Measurements from ENCODE around the gene DMRTA2.

The DMRTA2 gene

DNA sequence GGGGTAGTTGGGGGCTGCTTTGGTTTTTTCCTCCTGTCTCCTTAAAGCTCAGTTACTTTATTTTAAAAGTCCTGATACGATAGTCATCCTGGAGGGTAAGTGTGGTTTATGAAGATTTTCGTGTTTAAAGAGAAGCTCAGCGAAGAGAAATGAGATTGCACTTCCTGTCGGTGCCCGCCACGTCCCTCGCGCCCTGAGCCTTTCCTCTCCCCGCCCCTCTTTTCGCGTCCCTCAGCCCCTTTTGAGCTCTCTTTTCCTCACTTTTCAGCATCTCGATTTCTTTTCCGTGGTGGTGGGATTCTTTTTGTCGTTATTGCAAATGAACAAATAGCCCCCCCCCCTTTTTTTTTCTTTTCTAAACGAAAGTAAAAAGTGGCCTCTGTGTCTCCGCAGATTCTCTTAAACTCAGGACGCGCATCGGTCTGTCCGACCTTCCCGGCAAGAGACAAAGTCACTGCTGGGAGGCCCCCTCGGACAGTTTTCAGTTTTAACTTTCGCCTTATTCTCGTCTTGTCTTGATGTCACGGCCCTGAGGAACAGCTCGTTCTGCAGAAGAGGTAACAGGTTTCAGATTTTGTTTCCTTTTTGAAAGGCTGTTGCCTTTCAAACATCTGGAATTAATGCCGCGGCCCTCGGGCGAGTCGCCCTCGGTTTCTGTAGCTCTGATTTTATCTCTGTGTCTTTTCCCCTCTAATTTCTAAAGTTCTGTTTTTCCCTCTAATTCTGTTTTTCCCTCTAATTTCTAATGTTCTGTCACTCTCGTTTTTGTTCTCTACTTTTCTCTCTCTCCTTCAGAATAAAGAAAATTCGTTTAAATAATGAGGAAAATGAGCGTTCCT lies 1.0 kb upstream of the DMRTA2 start:
- DNase-seq (ENCODE audit: low read depth, low spot score): no peak

DNA sequence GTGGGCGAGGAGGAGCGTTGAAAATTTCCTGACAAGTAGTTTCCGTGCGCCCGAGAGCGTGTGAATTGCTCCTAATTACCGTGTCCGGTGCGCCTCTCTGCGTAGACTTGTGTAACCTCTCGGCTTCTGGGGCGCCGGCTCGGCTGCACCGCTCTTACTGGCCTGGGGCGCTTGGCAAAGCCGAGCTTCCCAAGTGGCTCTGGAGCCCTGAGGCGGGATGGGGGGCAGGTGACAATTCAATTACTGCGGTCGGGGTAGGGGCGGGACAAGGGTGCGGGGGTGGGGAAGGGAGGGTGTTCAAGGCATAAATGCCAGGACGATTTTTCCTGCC lies 392 bp upstream of the DMRTA2 start:
- DNase-seq (ENCODE audit: low read depth, low spot score): no peak

DNA sequence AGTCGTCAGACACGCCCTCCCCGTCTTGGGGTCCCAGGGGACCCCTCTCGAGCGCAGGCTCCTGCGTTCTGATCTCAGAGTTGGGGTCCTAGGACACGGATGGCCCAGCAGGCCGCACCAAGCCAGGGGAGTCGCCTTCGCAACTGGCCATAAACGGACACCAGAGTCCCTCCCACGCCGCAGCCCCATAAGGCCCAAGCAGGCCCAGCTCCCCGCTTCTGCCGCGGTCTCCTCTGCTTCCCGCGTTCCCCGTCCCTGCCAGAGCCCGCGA lies 633 bp downstream of the DMRTA2 start:
- no peak for DNase-seq (ENCODE audit: low read depth, low spot score)

DNA sequence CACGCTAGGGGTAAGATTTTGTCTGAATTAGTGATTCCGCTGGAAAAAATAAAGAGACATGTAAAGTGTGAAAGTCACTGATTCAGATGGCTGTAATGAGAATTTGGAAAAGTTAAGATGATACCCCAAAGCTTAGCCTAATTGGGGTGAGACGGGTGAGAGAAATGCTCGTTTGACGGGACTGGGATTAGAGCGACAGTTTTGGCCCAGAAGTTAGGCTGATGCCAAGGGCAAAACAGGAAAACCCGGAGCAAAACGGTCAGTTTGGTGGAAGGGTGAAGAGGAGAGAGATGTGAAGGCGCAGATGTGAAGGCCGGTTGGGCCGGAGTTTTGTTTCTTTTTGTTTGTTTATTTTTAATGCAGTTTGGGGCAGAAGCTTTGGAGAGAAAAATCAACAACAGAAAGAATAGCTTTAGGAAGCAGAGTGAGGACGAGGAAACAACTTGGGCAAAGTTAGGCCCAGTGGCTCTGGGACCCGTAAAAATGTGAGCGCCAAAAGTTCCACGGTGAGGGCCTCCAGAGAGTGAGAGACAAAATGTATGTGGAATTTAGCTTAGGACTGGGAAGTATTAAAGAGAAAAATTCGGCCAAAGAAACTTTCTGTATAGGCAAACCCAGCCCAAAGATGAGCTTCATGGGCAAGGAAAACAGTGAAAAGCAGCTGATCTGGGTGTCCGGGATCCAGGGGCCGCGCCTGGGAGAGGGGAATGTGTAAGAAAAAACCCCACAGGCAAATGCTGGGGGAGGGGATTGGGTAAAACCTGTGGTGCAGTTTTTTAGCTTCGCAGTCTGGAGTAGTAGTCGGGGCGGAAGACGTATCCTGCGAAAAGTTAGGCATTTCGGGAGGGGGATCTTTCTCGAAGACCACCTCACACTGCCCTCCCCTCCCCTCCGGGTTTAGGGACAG lies 1.2 kb downstream of the DMRTA2 start:
- no peak for DNase-seq (ENCODE audit: low read depth, low spot score)

DNA sequence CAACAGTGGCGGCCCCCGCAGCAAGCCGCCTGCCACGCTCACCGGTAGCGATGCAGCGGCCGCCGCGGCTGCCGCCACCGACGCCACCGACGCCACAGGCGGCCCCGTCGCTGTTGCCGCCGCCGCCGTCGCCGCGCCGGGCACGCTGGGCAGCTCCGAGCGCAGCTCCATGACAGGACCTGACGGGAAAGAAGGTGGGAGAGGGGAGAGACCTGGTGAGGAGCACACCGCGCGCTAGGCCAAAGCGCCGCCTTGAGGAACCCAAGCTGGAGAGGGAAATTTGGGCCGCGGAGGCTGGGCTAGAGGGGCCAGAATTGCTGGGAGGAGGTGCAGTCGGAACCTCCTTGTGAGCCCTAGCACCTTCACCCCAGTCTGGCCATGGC lies 1.9 kb downstream of the DMRTA2 start:
- no peak for DNase-seq (ENCODE audit: low read depth, low spot score)

DNA sequence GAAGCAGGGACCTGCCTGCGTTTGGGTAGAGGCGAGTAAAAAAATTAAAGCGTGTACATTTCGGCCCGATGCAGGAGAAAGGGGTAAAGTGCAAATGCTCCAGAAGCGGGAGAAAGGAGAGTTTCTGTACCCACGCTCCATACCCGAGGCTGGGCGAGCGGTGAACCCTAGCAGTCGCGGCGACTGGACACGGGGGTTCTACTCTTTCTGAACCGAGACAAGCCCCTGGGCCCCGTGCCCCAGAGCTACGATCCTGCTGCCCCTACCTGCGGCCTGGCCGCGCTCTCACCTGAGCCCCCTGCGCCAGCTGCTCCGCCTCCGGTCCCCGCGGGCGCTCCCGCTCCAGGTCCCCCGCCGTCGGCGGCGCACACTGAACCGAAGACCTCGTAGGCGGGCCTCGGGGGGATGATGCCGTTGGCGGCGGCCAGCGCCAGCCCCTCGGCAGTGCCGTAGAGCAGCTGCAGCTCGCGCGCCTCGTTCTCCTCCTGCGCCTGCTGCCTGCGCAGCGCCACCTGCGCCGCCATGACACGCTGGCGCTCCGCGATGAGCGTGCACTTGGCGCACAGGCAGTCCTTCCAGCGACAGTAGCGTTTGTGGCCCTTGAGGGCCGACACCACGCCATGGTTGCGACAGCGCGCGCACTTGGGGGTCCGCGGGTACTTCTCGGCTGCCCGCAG lies 2.4 kb downstream of the DMRTA2 start:
- no peak for DNase-seq (ENCODE audit: low read depth, low spot score)

DNA sequence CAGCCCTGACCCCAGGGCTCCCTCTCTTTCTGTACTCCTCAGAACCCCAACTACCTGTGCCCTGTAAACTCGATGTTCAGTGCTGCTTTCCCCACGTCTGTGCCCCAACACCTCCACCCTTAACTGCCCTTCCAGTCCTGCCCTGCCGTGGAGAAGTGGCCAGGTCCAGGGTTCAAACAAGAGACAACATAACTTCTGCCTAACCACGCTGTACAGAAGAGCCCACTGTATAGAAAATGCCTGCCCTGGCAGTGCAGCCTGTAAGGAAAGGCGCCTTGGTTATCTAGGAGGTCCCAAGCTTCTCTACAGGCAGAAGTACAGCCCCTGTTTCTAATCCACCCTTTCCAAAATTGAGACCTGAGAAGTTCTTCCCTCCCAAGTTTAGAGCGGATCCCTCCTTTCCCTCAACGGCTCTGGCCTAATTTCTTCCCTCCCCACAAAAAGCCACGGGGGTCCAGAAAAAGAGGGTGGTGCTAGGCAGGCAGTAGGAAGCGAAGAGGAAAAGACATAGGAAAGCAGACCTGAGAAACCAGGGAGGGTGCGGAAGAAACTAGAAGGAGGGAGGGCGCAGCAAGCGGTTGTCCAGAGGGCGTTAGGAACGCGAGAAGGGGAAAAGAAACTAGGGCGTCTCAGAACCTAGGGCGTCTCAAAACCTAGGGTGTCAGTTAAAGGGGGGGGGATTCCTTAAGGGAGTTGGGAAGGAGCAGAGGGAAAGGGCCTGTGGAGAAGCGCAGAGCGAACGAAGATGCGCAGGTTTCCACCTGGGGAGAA lies 3.2 kb downstream of the DMRTA2 start:
- DNase-seq (ENCODE audit: low read depth, low spot score): no peak

DNA sequence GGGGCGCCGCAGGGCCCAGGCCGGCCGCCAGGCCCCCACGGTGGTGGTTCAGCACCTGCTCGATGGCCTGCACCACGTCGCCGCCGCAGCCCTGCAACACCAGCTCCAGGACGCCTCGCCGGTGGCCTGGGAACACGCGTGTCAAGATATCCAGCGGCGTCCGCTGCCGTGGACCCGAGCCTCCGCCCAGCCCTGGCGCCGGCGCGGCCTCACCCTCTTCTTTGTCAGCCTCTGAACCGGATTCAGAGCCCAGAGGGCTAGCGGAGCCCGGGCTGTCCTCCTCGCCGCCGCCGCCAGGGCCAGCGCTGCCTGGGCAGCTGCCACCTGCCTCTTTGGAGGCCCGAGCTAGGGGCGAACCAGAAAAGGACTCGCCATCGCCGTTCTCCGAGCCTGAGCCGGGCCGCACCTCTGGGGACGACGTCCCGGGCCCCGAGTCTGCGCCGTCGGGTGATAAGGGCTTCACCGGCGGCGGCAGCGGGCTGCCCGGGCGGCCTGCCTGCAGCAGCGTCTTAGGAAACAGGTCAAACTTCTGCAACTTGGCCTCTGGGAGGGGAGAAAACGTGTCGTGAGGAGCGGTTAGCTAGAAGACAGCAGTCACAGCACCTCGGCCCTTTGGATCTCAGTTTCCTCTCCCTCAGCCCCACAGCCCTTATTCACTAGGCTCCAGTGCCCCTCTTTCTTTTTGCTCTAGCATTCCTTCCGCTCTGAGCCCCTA lies 3.9 kb downstream of the DMRTA2 start:
- DNase-seq (ENCODE audit: low read depth, low spot score): no peak

DNA sequence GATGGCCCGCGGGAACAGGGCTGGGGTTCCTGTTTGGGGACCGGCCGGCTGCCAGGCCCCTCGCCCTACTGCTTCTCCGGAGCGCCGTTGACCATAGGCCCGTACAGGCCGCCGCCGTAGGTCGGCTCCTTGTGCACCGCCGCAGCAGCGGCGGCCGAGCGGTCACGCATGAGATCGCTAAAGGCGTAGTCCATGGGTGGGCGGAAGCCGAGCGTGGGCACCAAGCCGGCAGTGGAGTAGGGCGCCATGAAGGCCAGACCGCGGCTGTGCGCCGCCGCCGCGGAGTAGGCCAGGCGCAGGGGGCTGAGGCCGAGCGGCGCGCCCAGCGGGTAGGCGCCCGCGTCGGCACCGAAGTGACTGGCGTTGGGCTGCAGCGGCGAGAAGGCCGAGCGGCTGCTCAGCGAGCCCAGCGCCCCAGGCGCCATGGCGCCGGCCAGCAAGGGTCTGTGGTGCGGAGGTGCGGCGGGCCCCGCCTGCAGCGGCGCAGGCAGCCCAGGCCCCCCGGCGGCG lies 4.6 kb downstream of the DMRTA2 start:
- no peak for DNase-seq (ENCODE audit: low read depth, low spot score)

DNA sequence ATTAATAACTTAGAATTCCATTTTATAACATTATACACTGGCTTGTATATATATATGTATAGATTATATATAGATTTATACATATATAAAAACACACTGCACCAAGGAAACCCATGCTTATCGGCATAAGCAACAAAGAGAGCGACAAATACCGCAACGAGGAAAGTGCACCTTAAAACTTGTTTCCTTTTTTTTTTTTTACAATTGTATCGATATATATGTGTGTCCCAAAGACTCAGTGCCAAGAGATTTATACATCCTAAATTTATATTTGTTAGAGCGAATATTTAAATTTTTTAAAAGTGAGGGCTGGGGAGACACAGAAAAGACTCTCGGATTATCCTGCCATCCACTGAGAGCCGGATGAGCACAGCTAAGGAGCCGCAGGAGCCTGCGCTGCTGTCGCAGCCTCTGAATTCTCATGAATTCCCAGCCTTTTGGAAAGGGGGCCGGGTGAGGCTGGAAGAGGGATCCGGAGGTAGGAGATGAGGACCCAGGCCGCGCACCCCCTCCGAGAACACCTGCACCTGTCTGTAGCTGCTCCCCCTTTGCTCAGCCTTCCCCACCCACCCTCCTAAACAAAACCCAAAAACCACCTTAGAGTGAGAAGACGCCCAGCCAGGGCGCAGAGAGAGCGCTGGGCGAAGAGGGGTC lies 5.2 kb downstream of the DMRTA2 start:
- DNase-seq (ENCODE audit: low read depth, low spot score): no peak

DNA sequence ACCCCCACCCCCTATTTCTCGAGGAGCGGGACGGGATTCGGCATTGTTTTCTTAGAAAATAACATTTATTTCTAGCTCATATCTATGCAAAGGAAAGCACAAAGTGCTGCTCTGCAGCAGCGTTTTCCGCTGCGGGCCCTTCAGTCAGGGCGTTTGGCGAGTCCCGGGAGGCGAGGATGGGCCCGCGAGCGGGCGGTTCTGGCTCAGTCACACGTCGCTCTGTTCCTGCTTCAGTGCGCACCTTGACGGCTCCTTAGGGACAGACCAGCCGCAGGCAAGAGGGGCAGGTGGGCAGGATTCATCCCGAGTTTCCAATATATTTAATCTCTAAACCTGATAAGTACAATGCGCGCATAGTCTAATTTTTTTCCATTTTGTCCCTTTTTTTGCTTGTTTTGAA lies 5.7 kb downstream of the DMRTA2 start:
- no peak for DNase-seq (ENCODE audit: low read depth, low spot score)

DNA sequence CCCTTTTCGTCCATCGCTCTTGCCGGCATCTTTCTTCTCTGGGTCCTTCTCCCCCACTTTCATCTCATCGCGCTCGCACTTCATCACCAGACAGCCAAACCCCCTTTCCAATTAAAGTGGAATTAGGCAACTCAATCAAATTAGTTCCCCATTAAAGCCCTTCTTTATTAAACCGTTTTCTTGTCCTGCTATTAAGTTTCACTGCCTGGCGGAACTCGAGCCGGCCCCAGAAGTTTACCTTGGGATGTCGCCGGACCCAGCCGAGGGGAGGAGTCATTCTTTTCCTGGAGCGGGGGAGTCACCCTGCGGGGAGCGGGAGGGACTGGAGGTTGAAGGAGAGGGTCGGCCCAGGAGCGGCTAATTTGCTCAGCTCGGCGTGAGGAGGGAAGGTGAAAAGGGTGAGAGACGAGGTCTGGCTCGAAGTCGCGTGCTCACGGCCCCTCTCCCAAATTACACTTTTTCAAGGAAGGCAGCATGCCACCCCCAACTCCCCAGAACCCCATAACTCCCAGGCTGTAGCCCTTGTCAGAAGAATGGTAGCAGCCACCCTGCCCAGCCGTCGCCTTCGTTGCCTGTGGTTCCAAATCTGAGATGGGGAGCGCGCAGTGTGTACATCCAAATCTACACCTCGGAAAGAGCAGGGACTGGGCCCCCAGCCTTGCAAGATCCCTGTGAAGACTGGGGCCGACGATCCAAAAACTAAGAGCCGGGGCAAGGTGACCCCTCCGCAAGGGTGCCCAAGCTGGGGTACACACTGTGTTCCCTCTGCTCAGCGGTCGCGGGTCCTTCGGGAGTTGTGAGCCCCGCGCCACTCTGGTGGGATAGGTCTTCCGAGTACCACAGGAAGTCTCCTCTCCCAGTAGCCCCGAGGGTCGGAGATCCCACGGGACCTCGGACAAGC lies 6.4 kb downstream of the DMRTA2 start:
- DNase-seq (ENCODE audit: low read depth, low spot score): no peak

DNA sequence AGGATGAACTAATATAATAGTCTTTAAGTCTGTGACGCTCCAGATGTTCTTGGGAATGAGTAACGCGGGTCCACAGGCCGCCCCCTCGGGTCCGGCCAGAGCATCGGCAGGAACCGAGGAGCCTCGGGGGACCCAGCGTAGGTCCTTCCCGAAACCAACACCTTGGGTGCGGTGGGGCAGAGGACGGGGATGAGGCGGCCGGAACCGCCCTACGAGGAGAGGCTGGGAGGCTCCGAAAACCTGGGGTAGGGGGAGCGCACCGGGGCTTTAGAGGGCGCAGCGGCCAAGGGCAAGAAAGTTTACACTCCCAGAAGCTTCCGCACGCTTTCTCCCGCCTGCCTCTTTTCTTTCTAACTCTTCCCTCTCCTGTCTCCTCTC lies 7.1 kb downstream of the DMRTA2 start:
- no peak for DNase-seq (ENCODE audit: low read depth, low spot score)

DNA sequence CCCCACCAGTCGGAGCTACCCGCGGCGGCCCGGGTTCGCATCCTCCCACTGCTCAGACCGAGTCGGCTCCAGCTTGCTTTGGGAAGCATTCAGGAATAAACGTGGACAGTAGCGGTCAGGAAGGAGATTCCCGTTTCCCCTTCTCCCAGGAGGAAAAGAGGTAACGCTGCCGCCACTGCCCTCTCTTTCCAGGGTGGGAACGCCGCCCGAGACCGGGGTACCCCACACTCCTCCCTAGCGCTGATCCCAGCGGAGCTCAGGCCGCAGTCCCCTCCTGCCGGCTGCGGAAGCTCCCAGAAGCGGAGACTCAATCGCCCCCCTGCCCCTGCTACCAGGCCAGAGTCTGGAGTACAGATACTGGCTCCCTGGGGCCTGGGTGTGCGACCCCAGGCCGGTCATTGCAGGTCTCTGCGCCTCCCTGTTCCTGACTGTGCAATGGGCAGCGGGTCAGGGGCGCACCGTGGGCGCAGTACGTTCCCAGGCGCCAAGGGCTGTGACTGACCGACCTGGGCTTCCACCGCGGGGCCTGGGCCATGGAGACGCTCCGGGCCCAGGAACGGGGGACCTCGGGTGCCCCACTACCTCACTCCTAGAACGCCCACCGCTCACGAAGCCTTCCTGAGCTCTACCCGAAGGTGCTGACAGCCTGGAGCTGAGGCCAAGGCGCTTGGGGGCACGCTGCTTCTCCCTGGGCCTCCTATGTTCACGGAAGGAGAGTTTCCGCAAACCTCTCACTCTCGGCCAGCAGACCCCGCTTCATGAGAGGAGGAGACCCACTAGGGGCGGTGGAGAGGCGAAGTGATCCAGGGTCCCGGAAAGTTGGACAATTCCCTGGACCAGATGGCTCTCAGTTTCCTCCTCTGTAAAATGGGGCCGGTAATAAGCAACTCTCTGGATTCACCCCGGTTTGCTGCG lies 7.8 kb downstream of the DMRTA2 start:
- DNase-seq (ENCODE audit: low read depth, low spot score): no peak

DNA sequence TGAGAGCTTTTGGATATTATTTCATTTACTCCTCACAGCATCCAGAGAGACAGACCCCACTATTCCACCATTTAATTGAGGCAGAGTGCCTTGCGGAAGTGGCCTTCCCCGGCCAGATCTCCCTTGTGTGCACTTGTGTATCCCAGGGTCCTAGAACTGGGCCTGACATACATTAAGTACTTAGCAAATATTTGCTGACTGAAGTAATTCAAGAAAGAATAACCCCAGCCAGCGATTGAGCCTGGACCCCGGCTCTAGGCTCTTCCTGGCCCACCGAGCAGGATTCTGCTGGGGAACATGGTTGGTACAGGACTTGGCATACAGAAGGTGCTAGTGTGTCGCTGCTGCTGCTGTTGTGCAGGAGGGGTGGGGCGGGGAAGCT lies 8.4 kb downstream of the DMRTA2 start:
- DNase-seq (ENCODE audit: low read depth, low spot score): no peak

DNA sequence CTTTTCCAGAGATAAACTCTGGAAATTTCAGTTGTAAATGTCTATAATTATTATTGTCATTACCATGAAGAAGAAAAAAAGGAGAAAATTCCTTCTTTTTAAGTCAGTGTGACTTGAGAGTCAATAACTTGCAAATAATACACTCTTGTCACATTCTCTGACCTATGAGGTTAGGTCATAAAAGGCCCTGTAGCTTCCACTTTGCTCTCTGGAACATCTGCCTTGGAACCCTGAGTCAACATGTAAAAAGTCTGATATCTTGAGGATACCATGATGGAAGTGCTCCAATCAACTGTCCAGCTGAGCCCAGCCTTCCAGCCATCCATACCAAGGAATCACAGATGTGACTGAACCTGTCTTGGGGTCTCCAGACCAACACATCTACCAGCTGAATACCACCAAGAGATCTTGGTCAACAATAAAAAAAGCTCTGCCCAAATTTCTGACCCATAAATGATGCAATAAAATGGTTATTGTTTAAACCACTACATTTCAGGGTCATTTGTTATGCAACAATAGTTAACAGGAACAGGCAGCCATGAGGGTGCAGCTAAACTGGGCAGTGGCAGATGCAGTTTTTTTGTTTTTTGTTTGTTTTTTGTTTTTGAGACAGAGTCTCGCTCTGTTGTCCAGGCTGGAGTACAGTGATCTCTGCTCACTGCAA lies 10.3 kb downstream of the DMRTA2 start:
- no peak for DNase-seq (ENCODE audit: low read depth, low spot score)

DNA sequence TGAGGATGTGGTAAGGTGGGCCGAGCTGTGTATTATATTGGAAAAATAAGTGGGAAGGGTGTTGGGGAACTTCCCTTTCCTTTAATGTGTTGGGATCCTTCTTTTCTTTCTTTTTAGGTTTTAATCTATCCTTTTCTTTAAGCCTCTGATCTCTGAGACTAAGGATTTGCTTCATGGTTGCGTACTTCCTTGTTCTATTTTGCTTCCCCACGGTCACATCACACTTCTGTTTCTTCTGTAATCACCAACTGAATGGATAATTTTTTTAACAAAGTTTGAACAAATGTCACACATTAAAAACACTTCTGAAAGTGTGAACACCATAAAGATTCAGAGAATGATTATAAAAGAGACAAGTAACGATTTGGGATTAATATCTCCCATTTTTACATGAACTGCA lies 17.4 kb downstream of the DMRTA2 start:
- DNase-seq (ENCODE audit: low read depth, low spot score): no peak

DNA sequence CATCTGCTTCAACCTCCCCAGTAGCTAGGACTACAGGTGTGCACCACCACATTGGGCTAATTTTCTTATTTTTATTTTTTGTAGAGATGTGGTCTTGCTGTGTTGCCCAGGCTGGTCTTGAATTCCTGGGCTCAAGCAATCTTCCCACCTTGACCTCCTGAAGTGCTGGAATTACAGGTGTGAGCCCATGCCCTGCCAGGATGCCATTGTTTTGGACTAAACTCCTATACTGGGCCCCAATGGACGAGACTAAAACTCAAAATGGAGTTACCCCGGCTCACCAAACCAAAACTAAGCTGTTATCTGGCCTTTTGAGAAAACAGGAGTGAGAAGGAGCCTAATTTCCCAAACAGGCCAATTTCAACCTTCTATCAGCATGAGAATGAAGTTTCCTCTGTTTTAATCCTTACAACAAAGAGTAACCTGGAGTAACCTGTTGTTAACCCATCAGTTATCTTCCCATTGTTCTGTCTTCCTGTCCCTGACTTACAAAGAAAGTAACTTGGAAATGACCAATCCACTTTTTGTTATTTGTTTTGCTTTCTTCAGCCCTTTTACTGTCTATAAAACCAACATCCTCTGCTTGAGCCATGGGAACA lies 29.6 kb downstream of the DMRTA2 start:
- no peak for DNase-seq (ENCODE audit: low read depth, low spot score)
